Testis (tissue), 3 donors: ENCODE data around the gene KLB. TPM values are rescaled to one million over a fixed set of nuclear protein-coding genes. Genes with fewer than 3 reads are reported as not detected.

ENCODE experiments used
- DNase-seq: peaks from one replicate; pipeline ENCODE4 v3.0.0-alpha.2; 2019
- H3K27ac ChIP-seq, 2 donors: fragments of 200-600 bp; sonication (generic); one replicate each; pipeline ENCODE4 v1.5.1; 2019
- H3K27me3 ChIP-seq: fragments of 200-600 bp; sonication (generic); one replicate; pipeline ENCODE4 v1.5.1; 2019
- H3K36me3 ChIP-seq: fragments of 200-600 bp; sonication (generic); one replicate; pipeline ENCODE4 v1.5.1; 2017; ENCODE audit warnings: low read depth; ENCODE audit errors: missing control alignments
- H3K4me1 ChIP-seq: fragments of 200-600 bp; sonication (generic); one replicate; pipeline ENCODE4 v1.5.1; 2019
- H3K4me3 ChIP-seq, 2 donors: fragments of 200-600 bp; sonication (generic); one replicate each; pipeline ENCODE4 v1.5.1; 2017 to 2019
- H3K9me3 ChIP-seq: fragments of 200-600 bp; sonication (generic); one replicate; pipeline ENCODE4 v1.5.1; 2017
- CTCF ChIP-seq, 3 experiments: fragments of 450-650 bp in 2 of 3; fragments of 200-600 bp in 1 of 3; sonication (generic) in 1 of 3; IDR thresholded peaks; one replicate each; pipeline ENCODE4 v1.5.1; 2016 to 2019; ENCODE audit warnings: antibody characterized with exemption in 3 of 3, mild to moderate bottlenecking in 2 of 3, moderate library complexity in 1 of 3
- POLR2A ChIP-seq: fragments of 450-650 bp; IDR thresholded peaks from one replicate; pipeline ENCODE4 v1.6.1; 2017; ENCODE audit warnings: antibody characterized with exemption, mild to moderate bottlenecking, moderate library complexity
- WGBS, 2 donors: methylation state at CpG; one replicate each; pipeline ENCODE4 v1.1.5; 2018; 5-methylcytosine and 5-hydroxymethylcytosine counted together
- intact Hi-C: fragments of 100-400 bp; cut with DNase I; formaldehyde crosslinking; loops from one replicate; pipeline ENCODE4 v1.15.1; 2023; ENCODE audit warnings: low total_unique reads
- polyA plus RNA-seq: library from polyadenylated mRNA; stranded (reverse); fragments of 350-450 nt; fragmentation: Illumina TruSeq; extraction: RNeasy Lipid Tissue Mini Kit (QIAGEN cat#74804); gene quantifications from one replicate; pipeline ENCODE4 v1.2.3, GENCODE V29; 2014; ENCODE audit warnings: low read depth, low replicate concordance; ENCODE audit not compliant: insufficient read depth
- total RNA-seq, 2 donors: library from RNA; depleted of rRNA; stranded (reverse); fragments of >200 nt; gene quantifications; one replicate each; pipeline ENCODE4 v1.2.3, GENCODE V29; 2016

The KLB gene
- total and polyA plus RNA-seq, 3 donors from 2014 or later = 1.1 to 6.6 (median 1.4) TPM

DNA sequence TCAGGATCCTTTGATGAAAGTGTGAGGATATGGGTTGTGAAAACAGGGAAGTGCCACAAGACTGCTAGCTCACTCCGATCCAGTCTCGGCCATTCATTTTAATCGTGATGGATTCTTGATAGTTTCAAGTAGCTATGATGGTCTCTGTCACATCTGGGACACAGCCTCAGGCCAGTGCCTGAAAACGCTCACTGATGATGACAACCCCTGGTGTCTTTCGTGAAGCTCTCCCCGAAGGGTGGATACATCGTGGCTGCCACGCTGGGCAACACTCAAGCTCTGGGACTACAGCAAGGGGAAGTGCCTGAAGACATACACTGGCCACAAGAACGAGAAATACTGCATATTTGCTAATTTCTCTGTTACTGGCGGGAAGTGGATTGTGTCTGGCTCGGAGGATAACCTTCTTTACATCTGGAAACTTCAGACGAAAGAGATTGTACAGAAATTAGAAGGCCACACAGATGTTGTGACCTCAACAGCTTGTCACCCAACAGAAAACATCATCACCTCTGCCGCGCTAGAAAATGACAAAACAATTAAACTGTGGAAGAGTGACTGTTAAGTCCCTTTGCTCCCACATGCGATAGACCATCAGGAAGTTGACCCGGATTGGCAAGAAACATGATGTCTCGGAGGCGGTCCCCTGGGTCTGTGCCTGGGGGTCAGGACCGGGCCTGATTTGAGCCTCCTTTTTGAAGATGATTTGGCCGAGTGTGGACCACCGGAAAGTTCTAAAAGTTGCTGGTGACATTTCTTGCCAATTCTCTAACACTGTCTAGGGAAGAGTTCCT lies 74.4 kb downstream of the KLB start:
- no peaks in the 10 kb centered on the region for H3K27me3 ChIP-seq
- DNase-seq = no peak
- intact Hi-C loops = no loop called here
- no peak for TF ChIP-seq CTCF (IDR thresholded peaks at IDR 0.05)
- TF ChIP-seq POLR2A = no peak
- no peak overlapping the region for H3K4me3 ChIP-seq
- WGBS, 2 donors = 81 to 83% methylated on average over 21 of the region's 21 CpGs
- no peaks in the 10 kb centered on the region for H3K36me3 ChIP-seq
- no peaks in the 10 kb centered on the region for H3K9me3 ChIP-seq
- no peaks in the 10 kb centered on the region for H3K4me1 ChIP-seq
- no peak overlapping the region for H3K27ac ChIP-seq

GRCh38 chr4:39484582-39485272 lies 78.0 kb downstream of the KLB start:
- H3K4me1 ChIP-seq = no peaks in the 10 kb centered on the region
- intact Hi-C loops = no loop called here
- 67 to 69% methylated on average over 4 to 6 of the region's 6 CpGs for whole genome bisulfite sequencing, 2 donors
- no peak for DNase-seq
- H3K36me3 ChIP-seq = no peaks in the 10 kb centered on the region
- H3K27me3 ChIP-seq = no peaks in the 10 kb centered on the region
- H3K9me3 ChIP-seq = no peaks in the 10 kb centered on the region
- TF ChIP-seq POLR2A (no peak), CTCF (IDR thresholded peaks at IDR 0.05) (no peak)
- H3K4me3 ChIP-seq = no peak overlapping the region
- H3K27ac ChIP-seq = no peak overlapping the region

DNA sequence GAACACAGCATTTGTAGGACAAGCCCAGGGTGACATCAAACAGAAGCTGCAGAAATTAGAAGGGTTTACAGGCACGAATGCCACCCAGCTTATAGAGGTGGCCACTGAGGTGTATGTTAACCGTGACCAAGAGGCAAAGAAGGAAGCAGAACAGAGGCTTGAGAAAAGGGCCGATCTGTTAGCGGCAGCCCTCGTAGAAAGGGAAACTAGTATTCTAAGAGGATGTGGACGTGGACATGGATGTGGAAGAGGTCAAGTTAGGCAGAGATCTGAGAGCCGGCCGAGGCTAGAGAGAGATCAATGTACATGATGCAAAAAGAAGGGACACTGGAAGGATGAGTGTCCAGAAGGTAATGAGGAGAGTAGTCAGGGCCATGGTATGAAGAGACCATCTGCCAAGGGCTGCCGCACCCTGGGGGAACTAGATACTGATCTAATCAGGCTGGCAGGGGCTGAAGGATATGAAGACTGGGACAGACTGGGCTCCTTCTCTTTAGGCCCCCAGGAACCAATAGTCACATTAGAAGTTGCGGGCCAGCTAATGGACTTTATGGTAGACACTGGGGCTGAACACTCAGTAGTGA lies 79.6 kb downstream of the KLB start:
- TF ChIP-seq POLR2A (no peak), CTCF (IDR thresholded peaks at IDR 0.05) (no peak)
- Histone ChIP-seq H3K4me1 (no peaks in the 10 kb centered on the region), H3K27ac (no peak overlapping the region), H3K27me3 (no peaks in the 10 kb centered on the region), H3K4me3 (no peak overlapping the region), H3K36me3 (no peaks in the 10 kb centered on the region), H3K9me3 (no peaks in the 10 kb centered on the region)
- WGBS, 2 donors = 84% methylated on average over 10 of the region's 10 CpGs
- no peak for DNase-seq
- intact Hi-C loops = no loop called here

DNA sequence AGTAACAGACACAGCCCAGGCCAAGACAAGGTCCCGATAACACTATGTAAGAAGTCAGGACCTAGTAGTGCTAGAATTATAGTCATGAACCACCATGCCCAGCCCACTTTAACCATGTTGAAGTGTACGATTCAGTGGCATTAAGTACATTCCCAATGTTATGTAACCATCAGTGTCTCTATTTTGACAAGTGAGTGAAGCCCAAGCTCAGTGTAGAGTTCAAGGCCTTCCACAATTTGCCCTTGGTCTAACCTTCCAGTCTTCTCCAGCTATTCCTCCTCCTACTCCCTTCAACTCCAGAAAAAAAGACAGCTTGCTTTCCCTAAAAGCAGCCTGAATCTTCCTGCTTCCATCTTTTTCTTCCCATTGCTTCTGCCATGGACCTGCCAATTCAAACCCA lies 83.6 kb downstream of the KLB start:
- Histone ChIP-seq H3K27ac (no peak overlapping the region), H3K4me1 (no peaks in the 10 kb centered on the region), H3K36me3 (no peaks in the 10 kb centered on the region), H3K9me3 (no peaks in the 10 kb centered on the region), H3K4me3 (no peak overlapping the region), H3K27me3 (no peaks in the 10 kb centered on the region)
- WGBS, 2 donors = 89 to 94% methylated on average over 2 of the region's 2 CpGs
- no peak for DNase-seq
- intact Hi-C loops = no loop called here
- no peak for TF ChIP-seq CTCF (IDR thresholded peaks at IDR 0.05)
- no peak for TF ChIP-seq POLR2A
